MM.1S (cell line): ENCODE measurements around the gene CEACAM6.
"Not testable (repeated sequence)": the region's sequence is repeated elsewhere in the genome, so short reads cannot be mapped to it uniquely, and the experiment has no call there.

ENCODE experiments used
- DNase-seq: peaks from one replicate; pipeline ENCODE4 v3.0.0-alpha.2; 2015
- H2AFZ ChIP-seq: fragments of 300-600 bp; sonication (generic); 2 replicates; pipeline ENCODE4 v1.6.0; 2016; ENCODE audit warnings: antibody characterized with exemption, low read length
- H3F3A ChIP-seq: fragments of 300-600 bp; sonication (generic); 2 replicates; pipeline ENCODE4 v1.6.1; 2016; ENCODE audit warnings: mild to moderate bottlenecking, antibody characterized with exemption, low read length, moderate library complexity, mixed read lengths; ENCODE audit not compliant: insufficient read depth
- H3K27ac ChIP-seq: fragments of 300-600 bp; sonication (generic); 2 replicates; pipeline ENCODE4 v1.5.1; 2016; ENCODE audit warnings: mild to moderate bottlenecking, low read length
- H3K27me3 ChIP-seq: fragments of 300-600 bp; sonication (generic); replicated peaks from 2 replicates; pipeline ENCODE4 v1.6.0; 2016; ENCODE audit warnings: low read length; ENCODE audit not compliant: insufficient read depth
- H3K36me3 ChIP-seq: fragments of 300-600 bp; sonication (generic); replicated peaks from 2 replicates; pipeline ENCODE4 v1.6.1; 2016; ENCODE audit warnings: mild to moderate bottlenecking, low read length, mixed read lengths; ENCODE audit not compliant: insufficient read depth
- H3K4me1 ChIP-seq: fragments of 300-600 bp; sonication (generic); 2 replicates; pipeline ENCODE4 v1.6.1; 2016; ENCODE audit warnings: low read length, mixed read lengths
- H3K4me2 ChIP-seq: fragments of 300-600 bp; sonication (generic); 2 replicates; pipeline ENCODE4 v1.6.0; 2016; ENCODE audit warnings: low read depth, low read length
- H3K4me3 ChIP-seq: fragments of 300-600 bp; sonication (generic); 2 replicates; pipeline ENCODE4 v1.5.1; 2016; ENCODE audit warnings: low read length, mixed read lengths
- H3K79me2 ChIP-seq: fragments of 300-600 bp; sonication (generic); 2 replicates; pipeline ENCODE4 v1.6.1; 2016; ENCODE audit warnings: mixed run types, low read length, mixed read lengths
- H3K9ac ChIP-seq: fragments of 300-600 bp; sonication (generic); 2 replicates; pipeline ENCODE4 v1.6.1; 2016; ENCODE audit warnings: low read length, mixed read lengths
- H3K9me2 ChIP-seq: fragments of 300-600 bp; sonication (generic); replicated peaks from 2 replicates; pipeline ENCODE4 v1.6.1; 2016; ENCODE audit warnings: mild to moderate bottlenecking, low read length, mixed read lengths; ENCODE audit not compliant: insufficient read depth
- H3K9me3 ChIP-seq: fragments of 300-600 bp; sonication (generic); replicated peaks from 2 replicates; pipeline ENCODE4 v1.6.1; 2016; ENCODE audit warnings: mild to moderate bottlenecking, low read length, mixed read lengths; ENCODE audit not compliant: insufficient read depth
- H4K20me1 ChIP-seq: fragments of 300-600 bp; sonication (generic); 2 replicates; pipeline ENCODE4 v1.6.1; 2016; ENCODE audit warnings: mild to moderate bottlenecking, low read length, moderate library complexity, mixed read lengths; ENCODE audit not compliant: insufficient read depth
- EZH2 ChIP-seq: fragments of 300-600 bp; sonication (generic); optimal IDR thresholded peaks from 2 replicates; pipeline ENCODE3; 2017; ENCODE audit warnings: low read depth, mild to moderate bottlenecking, antibody characterized with exemption, low read length, mixed read lengths
- EZH2phosphoT487 ChIP-seq: fragments of 300-600 bp; sonication (generic); IDR thresholded peaks from 2 replicates; pipeline ENCODE4 v1.6.1; 2018; ENCODE audit warnings: antibody characterized with exemption, low read length
- TF ChIP-seq, protein P1 (sequence below): fragments of 300-600 bp; sonication (generic); IDR thresholded peaks from 2 replicates; pipeline ENCODE4 v1.5.1; 2016; ENCODE audit warnings: antibody characterized with exemption, low read length, mixed read lengths

Gene CEACAM6

DNA sequence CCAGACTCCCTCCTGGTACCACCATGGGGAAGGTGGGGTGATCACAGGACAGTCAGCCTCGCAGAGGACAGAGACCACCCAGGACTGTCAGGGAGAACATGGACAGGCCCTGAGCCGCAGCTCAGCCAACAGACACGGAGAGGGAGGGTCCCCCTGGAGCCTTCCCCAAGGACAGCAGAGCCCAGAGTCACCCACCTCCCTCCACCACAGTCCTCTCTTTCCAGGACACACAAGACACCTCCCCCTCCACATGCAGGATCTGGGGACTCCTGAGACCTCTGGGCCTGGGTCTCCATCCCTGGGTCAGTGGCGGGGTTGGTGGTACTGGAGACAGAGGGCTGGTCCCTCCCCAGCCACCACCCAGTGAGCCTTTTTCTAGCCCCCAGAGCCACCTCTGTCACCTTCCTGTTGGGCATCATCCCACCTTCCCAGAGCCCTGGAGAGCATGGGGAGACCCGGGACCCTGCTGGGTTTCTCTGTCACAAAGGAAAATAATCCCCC, 47.4 kb upstream of the CEACAM6 start:
- Histone ChIP-seq H3K27ac (no peak overlapping the region), H3K36me3 (no peaks in the 10 kb centered on the region), H3K4me3 (no peak overlapping the region), H3K9me2 (no peaks in the 10 kb centered on the region), H3K79me2 (no peaks in the 10 kb centered on the region), H3K4me2 (no peak overlapping the region), H2AFZ (no peak overlapping the region), H4K20me1 (no peaks in the 10 kb centered on the region), H3K27me3 (peaks cover 93% of the 10 kb centered on the region), H3F3A (no peaks in the 10 kb centered on the region), H3K4me1 (no peaks in the 10 kb centered on the region), H3K9me3 (no peaks in the 10 kb centered on the region), H3K9ac (no peak overlapping the region)
- TF ChIP-seq, protein P1, sequence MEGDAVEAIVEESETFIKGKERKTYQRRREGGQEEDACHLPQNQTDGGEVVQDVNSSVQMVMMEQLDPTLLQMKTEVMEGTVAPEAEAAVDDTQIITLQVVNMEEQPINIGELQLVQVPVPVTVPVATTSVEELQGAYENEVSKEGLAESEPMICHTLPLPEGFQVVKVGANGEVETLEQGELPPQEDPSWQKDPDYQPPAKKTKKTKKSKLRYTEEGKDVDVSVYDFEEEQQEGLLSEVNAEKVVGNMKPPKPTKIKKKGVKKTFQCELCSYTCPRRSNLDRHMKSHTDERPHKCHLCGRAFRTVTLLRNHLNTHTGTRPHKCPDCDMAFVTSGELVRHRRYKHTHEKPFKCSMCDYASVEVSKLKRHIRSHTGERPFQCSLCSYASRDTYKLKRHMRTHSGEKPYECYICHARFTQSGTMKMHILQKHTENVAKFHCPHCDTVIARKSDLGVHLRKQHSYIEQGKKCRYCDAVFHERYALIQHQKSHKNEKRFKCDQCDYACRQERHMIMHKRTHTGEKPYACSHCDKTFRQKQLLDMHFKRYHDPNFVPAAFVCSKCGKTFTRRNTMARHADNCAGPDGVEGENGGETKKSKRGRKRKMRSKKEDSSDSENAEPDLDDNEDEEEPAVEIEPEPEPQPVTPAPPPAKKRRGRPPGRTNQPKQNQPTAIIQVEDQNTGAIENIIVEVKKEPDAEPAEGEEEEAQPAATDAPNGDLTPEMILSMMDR, result no peak
- no peak for TF ChIP-seq EZH2
- TF ChIP-seq EZH2phosphoT487, result no peak
- no peak for DNase-seq

DNA sequence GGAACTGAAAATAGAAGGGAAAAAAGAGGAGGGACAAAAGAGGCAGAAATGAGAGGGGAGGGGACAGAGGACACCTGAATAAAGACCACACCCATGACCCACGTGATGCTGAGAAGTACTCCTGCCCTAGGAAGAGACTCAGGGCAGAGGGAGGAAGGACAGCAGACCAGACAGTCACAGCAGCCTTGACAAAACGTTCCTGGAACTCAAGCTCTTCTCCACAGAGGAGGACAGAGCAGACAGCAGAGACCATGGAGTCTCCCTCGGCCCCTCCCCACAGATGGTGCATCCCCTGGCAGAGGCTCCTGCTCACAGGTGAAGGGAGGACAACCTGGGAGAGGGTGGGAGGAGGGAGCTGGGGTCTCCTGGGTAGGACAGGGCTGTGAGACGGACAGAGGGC, 46.8 kb upstream of the CEACAM6 start, which contains the start of gene CEACAM5:
TSS of gene CEACAM5 (plus strand) at position 146 of the 400 bp plus-strand sequence. CDS start at position 252, 106 bp downstream.
- no peaks in the 10 kb centered on the region for H3K36me3 ChIP-seq
- H3F3A ChIP-seq, result no peaks in the 10 kb centered on the region
- no peak within 1 kb of the TSS for H3K4me3 ChIP-seq
- H3K4me2 ChIP-seq, result no peak within 1 kb of the TSS
- H3K9me3 ChIP-seq, result no peaks in the 10 kb centered on the region
- no peak within 1 kb of the TSS for H2AFZ ChIP-seq
- no peak within 1 kb of the TSS for H3K27ac ChIP-seq
- no peaks in the 10 kb centered on the region for H4K20me1 ChIP-seq
- no peaks in the 10 kb centered on the region for H3K79me2 ChIP-seq
- DNase-seq, result no peak
- H3K9me2 ChIP-seq, result no peaks in the 10 kb centered on the region
- TF ChIP-seq EZH2phosphoT487, result no peak
- TF ChIP-seq, protein P1, result no peak
- TF ChIP-seq EZH2, result no peak
- no peak within 1 kb of the TSS for H3K9ac ChIP-seq
- H3K27me3 ChIP-seq, result peaks cover 93% of the 10 kb centered on the region
- no peaks in the 10 kb centered on the region for H3K4me1 ChIP-seq

DNA sequence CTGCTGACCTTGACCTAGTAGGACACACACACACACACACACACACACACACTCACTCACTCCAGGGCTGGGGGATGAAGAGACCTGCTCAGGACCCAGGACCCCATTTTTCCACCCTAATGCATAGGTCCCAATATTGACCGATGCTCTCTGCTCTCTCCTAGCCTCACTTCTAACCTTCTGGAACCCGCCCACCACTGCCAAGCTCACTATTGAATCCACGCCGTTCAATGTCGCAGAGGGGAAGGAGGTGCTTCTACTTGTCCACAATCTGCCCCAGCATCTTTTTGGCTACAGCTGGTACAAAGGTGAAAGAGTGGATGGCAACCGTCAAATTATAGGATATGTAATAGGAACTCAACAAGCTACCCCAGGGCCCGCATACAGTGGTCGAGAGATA, 45.8 kb upstream of the CEACAM6 start:
- H3K36me3 ChIP-seq, H3K4me2 ChIP-seq, DNase-seq, H3K9me2 ChIP-seq, H2AFZ ChIP-seq, H4K20me1 ChIP-seq, H3K9ac ChIP-seq, H3K4me3 ChIP-seq, H3F3A ChIP-seq, H3K79me2 ChIP-seq, H3K9me3 ChIP-seq, H3K4me1 ChIP-seq, H3K27ac ChIP-seq: not testable (repeated sequence)
- peaks cover 93% of the 10 kb centered on the region for H3K27me3 ChIP-seq

DNA sequence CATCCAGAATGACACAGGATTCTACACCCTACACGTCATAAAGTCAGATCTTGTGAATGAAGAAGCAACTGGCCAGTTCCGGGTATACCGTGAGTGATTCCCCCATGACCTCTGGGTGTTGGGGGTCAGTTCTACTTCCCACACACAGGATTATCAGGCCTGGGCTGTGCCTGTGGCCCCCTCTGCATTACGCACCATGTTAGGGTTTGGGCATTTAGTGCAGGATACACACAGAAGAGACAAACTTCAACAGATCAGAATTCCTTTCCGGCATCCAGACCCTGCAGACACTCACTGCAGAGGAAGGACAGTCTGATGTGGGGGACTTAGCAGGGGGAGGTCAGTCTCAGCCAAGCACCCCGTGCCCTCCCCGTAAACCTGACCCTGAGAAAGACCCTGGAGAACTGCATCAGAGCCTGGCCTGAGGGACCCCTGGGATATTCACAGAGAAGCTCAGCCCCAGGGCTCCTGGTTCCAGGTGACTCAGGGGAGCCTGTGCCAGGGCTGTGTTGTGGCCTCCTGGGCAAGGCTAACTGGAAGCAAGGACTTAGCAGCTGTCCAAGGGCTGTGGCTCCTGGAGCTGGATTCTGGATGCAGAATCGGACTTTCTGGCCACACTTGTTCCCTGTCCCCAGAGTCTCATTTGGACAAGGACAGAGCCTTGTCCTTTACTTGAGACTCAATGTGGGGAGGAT, 45.2 kb upstream of the CEACAM6 start:
- Histone ChIP-seq H3F3A (no peaks in the 10 kb centered on the region), H3K27me3 (peaks cover 93% of the 10 kb centered on the region), H3K9me3 (no peaks in the 10 kb centered on the region), H3K4me2 (no peak overlapping the region), H4K20me1 (no peaks in the 10 kb centered on the region), H3K9me2 (no peaks in the 10 kb centered on the region), H3K27ac (no peak overlapping the region), H3K4me1 (no peaks in the 10 kb centered on the region), H3K79me2 (no peaks in the 10 kb centered on the region), H3K9ac (no peak overlapping the region), H3K4me3 (no peak overlapping the region), H3K36me3 (no peaks in the 10 kb centered on the region), H2AFZ (no peak overlapping the region)
- TF ChIP-seq EZH2 (no peak), EZH2phosphoT487 (no peak)
- TF ChIP-seq, protein P1, result no peak
- DNase-seq, result no peak
